ENCODE measurements around the gene SPTB.

SPTB gene

DNA sequence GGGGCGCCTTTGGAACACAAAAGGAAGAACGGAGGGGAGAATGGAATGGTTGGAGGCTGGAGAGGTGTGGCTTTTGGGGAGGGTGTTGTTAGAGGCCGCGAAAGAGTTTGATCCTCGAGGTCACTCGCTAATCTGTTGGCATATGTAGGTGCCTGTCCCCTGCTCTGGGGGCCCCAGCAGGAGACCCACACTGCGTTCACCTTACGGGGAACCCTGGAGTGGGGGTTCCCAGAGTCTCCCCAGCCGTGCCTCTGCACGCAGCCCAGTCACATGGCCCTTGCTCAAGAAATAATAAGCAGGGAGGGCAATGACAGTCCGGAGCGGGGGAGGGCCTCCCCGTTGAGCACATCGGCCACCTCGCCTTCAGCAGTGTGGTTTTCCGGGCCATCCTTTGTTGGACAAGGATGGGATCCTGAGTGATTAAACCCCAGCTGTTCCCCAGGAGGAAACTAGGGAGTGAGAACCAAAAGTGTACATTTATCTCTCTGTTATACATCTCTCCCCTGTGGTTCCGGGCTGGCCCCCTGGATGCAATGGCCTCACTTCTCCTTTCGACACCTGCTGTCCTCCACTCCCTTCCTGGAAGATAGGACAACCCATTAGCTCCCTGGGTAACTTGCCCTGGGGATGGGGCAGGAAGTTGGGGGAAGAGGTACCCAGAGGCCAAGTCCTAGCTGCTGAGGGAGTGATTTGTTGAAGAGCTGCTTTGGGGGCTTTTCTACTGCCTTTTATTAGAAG lies 174.2 kb downstream of the SPTB start:
- DNase-seq, result peak; percentile 59

DNA sequence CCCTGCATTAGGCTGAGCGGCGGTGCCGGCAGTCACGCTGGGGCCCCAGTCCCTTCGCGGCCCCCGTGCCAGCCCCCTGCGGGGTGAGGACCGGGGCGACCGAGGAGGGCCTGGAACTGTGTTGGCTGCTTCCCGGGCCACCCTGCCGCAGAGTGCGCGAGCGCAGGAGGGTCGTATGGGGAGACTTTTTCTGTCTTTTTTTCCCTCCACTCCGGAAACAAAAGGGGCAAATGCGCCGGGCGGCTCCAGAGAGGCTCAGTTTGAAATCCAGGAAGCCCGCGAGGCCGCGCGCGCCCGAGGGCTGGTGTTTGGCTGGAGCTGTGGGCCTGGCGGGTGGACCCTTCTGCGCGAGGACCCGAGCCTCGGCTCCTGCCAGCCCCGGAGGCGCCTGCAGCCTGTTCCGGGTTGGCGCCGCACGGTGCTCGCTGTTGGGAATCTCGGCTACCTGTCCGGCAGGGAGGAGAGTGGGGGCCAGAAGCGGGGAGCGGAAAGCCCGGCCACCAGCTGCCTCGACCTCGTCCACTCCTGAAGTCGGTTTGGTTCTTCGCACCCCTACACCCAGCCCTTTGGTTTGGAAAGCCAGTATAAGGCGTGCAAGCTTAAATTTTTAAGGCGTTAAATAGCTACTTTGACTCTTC lies 174.8 kb downstream of the SPTB start:
- DNase-seq, result peak; percentile 30

DNA sequence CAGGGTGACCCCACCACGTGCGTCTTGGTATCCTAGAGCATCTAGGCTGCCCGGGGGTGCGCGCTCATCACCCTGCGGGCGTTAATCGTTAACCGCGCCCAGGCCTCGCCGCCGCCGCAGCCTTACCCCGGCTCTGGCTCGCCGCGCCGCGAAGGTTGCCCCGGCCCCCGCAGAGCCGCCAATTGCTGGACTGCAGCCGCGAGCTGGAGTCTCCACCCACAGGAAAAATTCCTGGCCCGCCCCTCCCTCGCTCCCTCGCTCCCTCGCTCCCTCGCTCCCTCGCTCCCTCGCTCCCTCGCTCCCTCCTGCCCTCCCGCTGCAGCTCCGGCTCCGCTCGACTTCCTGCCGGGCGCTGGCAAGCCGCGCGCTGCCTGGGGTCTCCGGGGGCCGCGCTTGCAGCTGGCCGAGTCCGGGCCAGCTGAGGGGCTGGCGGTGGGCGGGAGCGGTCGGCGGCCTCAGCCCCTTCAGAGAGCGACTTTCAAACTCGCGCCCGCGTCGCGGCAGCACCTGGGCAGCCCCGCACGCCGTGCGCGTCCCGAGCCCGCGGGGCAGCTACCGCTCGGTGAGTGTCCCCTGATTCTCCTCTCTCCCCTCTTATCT lies 175.5 kb downstream of the SPTB start, which contains the start of gene PLEKHG3:
Gene PLEKHG3 (plus strand): TSS at position 282 of the 600 bp plus-strand sequence. CDS start 23,208 bp downstream, outside the sequence.
- DNase-seq, result peak; percentile 83

GRCh38 chr14:64703395-64704142 lies 176.1 kb downstream of the SPTB start:
- DNase-seq, result no peak

GRCh38 chr14:64702493-64703394 lies 177.0 kb downstream of the SPTB start:
- peak; percentile 72 for DNase-seq

- DNase-seq, result peak; percentile 62
Observed at GRCh38 chr14:64701660-64702059, 178.0 kb downstream of the SPTB start.

DNA sequence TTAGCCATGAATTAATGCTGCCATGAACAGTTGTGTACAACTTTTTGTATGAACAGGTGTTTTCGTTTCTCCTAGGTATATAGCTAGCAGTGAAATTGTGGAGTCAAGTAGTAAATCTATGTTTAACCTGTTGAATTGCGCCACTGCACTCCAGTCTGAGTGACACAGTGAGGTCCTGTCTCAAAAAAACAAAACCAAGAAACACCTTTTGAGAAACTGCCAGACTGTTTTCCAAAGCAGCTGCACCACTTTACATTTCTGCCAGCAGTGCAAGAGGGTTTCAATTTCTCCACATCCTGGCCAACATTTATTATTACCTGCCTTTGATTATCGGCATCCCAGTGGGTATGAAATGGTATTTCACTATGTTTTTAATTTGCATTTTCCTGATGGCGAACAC lies 178.8 kb downstream of the SPTB start:
- no peak for DNase-seq

GRCh38 chr14:64700290-64700689 lies 179.4 kb downstream of the SPTB start:
- no peak for DNase-seq

- no peak for DNase-seq
Observed at GRCh38 chr14:64698903-64699302, 180.8 kb downstream of the SPTB start.

- DNase-seq, result peak; percentile 15
Observed at GRCh38 chr14:64696355-64696857, 183.3 kb downstream of the SPTB start.
